Lower leg skin (tissue), 3 donors: Measurements from ENCODE around the gene ARL13B.

Experiments
- POLR2A ChIP-seq, 2 donors: fragments of 450-650 bp; IDR thresholded peaks; one replicate each; pipeline ENCODE4 v1.6.1; 2016 to 2017; ENCODE audit warnings: antibody characterized with exemption in 2 of 2, mild to moderate bottlenecking in 1 of 2, moderate library complexity in 1 of 2
- TF ChIP-seq, protein P1 (sequence below), 3 donors: fragments of 450-650 bp; IDR thresholded peaks; one replicate each; pipeline ENCODE4 v1.5.1; 2016; ENCODE audit warnings: antibody characterized with exemption in 3 of 3, mild to moderate bottlenecking in 3 of 3, moderate library complexity in 2 of 3

DNA sequence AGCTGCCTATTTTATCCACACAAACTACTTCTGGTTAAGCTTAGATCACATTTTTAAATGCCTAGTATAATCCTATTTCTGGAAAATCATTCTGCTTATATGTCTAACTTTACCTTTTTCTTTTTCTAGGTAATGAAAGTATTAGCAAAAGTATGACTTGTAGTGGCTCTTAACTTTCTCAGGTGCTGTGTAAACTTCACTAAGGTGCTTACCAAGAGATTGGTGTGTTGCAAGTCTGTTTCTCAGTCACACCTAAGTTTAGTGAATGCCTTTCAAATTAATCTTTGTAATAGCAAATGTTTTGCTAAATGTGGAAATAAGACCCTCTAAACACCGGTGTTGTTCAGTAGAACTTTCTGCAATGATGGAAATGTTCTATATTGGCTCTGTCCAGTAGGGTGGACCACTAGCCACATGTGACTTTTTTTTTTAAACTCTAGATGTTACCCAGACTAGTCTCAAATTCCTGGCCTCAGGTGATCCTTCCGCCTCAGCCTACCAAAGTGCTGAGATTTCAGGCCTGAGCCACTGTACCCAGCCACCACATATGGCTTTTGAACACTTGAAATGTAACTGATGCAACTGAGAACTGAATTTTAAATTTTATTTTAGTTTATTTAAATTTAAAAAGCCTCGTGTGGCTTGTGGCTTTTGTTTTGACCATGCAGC is 22.0 kb downstream of the ARL13B start:
- TF ChIP-seq, protein P1, sequence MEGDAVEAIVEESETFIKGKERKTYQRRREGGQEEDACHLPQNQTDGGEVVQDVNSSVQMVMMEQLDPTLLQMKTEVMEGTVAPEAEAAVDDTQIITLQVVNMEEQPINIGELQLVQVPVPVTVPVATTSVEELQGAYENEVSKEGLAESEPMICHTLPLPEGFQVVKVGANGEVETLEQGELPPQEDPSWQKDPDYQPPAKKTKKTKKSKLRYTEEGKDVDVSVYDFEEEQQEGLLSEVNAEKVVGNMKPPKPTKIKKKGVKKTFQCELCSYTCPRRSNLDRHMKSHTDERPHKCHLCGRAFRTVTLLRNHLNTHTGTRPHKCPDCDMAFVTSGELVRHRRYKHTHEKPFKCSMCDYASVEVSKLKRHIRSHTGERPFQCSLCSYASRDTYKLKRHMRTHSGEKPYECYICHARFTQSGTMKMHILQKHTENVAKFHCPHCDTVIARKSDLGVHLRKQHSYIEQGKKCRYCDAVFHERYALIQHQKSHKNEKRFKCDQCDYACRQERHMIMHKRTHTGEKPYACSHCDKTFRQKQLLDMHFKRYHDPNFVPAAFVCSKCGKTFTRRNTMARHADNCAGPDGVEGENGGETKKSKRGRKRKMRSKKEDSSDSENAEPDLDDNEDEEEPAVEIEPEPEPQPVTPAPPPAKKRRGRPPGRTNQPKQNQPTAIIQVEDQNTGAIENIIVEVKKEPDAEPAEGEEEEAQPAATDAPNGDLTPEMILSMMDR (IDR thresholded peaks at IDR 0.05) = no peak
- no peak for TF ChIP-seq POLR2A (IDR thresholded peaks at IDR 0.05)
